ENCODE measurements around the gene ANP32B.
A peak's percentile ranks its signal among the peaks of the same experiment; 100 is the strongest.

Gene ANP32B

DNA sequence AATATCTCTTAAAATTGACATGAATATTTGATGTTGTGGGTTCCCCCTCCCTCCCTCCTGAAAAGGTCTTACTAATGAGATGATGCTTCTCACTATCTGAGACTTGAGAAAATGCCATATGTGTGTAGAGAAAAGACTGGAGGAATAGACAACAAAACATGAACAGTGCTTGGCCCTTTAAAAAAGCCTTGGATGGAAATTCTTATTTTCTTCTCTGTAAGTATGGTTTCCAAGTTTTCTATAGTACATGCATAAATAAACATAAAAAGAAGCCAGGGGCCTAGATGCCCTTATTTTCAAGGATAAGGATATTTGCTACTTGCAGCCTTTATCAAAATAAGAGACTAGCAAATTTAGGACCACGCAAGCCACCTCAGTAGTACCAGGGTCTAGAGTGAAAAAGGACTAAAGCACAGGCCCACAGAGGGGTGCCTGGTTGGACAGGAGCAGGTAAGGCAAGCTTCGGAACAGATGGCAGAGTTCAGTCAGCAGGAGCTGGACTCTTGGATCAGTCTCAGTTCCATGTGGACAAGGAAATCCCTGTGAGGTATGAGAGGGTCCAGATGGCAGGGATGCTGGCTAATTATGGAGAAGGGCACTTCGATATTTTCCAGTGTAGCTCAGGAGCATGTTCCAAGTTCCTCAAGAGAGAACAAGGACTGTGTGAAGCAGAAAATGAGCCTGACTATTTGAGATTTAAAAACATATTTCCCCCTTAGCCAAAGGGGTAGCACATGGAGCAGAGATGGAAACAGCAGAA, 4.6 kb upstream of the ANP32B start:
- H3K4me3 ChIP-seq (ENCODE audit: control insufficient read depth, low read depth, low read length) = no peak overlapping the region
- DNase-seq (ENCODE audit: low read depth) = no peak
- TF ChIP-seq, protein P1, sequence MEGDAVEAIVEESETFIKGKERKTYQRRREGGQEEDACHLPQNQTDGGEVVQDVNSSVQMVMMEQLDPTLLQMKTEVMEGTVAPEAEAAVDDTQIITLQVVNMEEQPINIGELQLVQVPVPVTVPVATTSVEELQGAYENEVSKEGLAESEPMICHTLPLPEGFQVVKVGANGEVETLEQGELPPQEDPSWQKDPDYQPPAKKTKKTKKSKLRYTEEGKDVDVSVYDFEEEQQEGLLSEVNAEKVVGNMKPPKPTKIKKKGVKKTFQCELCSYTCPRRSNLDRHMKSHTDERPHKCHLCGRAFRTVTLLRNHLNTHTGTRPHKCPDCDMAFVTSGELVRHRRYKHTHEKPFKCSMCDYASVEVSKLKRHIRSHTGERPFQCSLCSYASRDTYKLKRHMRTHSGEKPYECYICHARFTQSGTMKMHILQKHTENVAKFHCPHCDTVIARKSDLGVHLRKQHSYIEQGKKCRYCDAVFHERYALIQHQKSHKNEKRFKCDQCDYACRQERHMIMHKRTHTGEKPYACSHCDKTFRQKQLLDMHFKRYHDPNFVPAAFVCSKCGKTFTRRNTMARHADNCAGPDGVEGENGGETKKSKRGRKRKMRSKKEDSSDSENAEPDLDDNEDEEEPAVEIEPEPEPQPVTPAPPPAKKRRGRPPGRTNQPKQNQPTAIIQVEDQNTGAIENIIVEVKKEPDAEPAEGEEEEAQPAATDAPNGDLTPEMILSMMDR (conservative IDR thresholded peaks at IDR 0.05; ENCODE audit: control insufficient read depth, insufficient read depth, low read depth, low read length) = no peak

DNA sequence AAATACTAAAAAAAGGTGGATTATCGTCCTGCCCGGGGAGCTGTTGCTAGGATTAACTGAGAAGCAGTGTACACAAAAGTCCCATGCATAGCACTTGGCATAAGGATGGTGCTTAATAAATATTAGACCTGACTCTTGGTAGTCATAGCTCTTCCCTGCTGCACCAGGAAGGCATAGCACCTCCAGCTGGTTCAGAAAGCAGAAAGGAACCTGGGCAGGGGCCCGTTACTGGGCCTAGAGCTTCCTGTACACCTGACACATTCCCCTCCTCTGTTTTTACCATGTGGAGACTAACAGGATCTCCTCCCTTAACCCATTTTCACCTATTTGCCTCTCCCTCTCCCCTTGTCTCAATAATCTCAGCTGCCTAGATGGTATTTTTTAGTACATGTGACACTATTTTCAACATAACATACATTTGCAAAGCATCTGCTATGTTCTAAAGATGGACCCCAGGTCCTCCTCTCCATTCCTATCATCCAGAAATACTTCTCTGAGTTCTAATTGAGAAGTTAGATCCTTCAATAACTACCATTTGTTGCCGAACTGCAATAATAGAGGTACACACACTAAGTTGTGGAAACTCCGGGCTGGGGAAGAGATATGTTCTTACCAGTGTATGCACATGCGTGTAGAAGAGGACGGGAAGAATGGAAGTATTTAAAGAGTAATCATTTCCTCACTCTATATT, 3.2 kb upstream of the ANP32B start:
- TF ChIP-seq, protein P1 (conservative IDR thresholded peaks at IDR 0.05; ENCODE audit: control insufficient read depth, insufficient read depth, low read depth, low read length) = no peak
- no peak overlapping the region for H3K4me3 ChIP-seq (ENCODE audit: control insufficient read depth, low read depth, low read length)
- DNase-seq (ENCODE audit: low read depth) = no peak

DNA sequence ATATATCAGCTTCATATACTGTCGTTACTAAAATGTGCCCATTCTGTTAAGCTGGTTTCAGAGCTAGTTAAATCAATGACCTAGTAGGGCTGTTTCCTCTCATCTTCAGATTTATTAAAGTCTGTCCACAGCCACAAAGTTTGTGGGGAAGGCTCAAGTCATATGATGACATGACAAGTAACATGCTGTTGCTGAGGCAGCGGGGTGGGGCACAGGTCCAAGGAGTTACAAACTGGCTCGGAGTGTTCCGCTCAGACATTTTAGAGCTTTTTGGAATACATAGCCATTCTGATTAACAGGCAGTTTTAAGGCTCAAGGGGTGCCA, 2.7 kb upstream of the ANP32B start:
- DNase-seq (ENCODE audit: low read depth) = peak; percentile 53

DNA sequence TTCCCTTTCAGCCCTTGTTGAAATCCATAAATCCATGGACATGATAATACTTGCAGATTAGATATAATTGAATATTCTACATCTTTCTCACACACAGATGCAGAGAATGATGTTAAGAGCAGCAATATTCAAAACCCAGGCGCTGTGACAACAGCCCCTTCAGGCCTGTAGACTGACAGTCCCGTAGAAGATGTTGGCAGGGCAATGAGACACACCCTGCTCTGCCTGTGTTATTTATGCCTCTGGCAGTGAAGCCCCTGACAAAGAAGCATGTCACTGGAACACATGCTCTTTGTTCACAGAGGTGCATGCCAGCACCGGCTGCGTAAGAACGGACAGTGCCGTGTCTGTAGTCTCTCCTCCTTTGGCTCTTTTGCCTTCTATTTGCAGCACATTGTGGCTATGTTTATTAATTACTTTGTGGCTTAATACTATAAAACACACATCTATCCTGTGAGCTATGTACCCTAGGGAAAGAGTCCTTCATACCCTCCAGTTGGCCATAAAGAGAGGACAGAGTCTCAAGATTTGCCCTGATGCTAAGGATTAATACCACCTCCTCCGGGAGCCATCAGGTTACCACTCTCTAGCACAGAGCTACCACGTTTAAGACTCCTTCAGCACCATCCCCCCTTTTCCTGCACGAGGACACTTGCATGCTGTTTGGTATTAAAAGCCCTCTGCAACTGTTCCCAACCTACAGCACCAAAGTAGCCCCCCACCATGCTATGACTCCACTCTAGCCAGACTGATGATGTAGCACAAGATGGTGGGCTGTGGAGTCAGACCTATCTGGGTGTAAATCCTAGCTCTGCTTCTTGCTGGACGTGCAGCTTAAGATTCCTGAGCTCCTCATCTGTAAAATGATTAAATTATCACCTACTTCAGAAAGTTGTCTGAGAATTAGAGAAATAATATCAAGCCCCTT, 2.0 kb upstream of the ANP32B start:
- TF ChIP-seq, protein P1 (conservative IDR thresholded peaks at IDR 0.05; ENCODE audit: control insufficient read depth, insufficient read depth, low read depth, low read length) = no peak
- H3K4me3 ChIP-seq (ENCODE audit: control insufficient read depth, low read depth, low read length) = no peak overlapping the region
- peak; percentile 51 for DNase-seq (ENCODE audit: low read depth)

More for the DNA sequence above, 2.7 kb upstream of the ANP32B start:
- TF ChIP-seq, protein P1 (conservative IDR thresholded peaks at IDR 0.05; ENCODE audit: control insufficient read depth, insufficient read depth, low read depth, low read length) = no peak
- no peak overlapping the region for H3K4me3 ChIP-seq (ENCODE audit: control insufficient read depth, low read depth, low read length)

DNA sequence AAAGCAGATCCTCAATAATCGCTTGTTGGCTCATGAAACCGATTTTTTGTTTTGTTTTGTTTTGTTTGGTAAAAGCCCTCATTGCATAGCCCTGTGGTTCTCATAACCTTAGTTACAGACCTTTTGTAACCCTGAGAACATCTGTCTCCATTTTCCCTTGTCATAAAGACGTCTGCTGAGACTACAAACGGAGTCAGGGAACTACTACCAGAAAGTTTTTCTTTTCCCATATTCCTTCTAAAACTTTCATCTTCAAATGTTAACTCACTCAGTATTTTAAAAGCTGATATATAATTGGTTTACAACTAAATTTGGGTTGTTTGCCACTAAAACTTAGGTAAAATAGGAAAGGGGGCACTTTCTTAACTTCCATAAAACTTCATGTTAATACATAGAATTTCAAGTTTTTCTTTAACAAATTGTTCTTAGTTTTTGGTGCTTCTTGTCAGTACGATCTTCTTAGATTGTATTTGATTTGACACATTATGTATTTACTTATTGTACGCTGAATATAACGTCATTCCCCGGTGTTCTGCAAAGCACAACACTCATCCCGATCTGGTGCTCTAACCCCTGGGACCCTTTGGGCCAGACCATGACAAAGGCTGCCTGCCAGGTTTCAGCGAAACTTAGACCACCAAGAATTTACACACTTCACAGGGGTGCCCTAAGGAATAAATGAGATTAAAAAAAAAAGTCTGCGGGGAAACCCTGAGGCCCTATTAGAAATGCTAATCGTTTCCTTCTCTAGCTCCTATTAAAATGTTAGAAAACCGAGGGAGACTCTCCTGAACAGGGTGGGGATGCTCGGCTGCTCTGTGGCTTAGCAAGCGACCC, 1.1 kb upstream of the ANP32B start:
- TF ChIP-seq, protein P1 (conservative IDR thresholded peaks at IDR 0.05; ENCODE audit: control insufficient read depth, insufficient read depth, low read depth, low read length) = no peak
- peak overlapping the region; percentile 60 for H3K4me3 ChIP-seq (ENCODE audit: control insufficient read depth, low read depth, low read length)
- DNase-seq (ENCODE audit: low read depth) = peak; percentile 41
